K562 (cell line): Measurements from ENCODE around the gene TIMM10. TPM values are rescaled to one million over a fixed set of nuclear protein-coding genes. Genes with fewer than 3 reads are reported as not detected.

Experiments
- ARID1B ChIP-seq: fragments of 450-650 bp; IDR thresholded peaks from 2 replicates; pipeline ENCODE4 v1.6.1; 2016; ENCODE audit warnings: antibody characterized with exemption, mild to moderate bottlenecking, inconsistent platforms
- CC2D1A ChIP-seq: fragments of 450-650 bp; IDR thresholded peaks from 2 replicates; pipeline ENCODE4 v1.6.1; 2017; ENCODE audit warnings: mild to moderate bottlenecking
- CEBPB ChIP-seq: fragments of 450-650 bp; IDR thresholded peaks from 2 replicates; pipeline ENCODE4 v1.6.1; 2016; ENCODE audit warnings: missing genetic modification characterization, missing compliant biosample characterization
- CHD1 ChIP-seq: fragments of 200-600 bp; sonication (generic); IDR thresholded peaks from one replicate; pipeline ENCODE4 v1.6.1; 2012; ENCODE audit warnings: mild to moderate bottlenecking, moderate library complexity, low read length, inconsistent platforms
- CXXC5 ChIP-seq: fragments of 250-450 bp; sonication (Bioruptor Pico); IDR thresholded peaks from 2 replicates; pipeline ENCODE4 v1.8.0; 2022; ENCODE audit warnings: inconsistent platforms, mild to moderate bottlenecking, moderate library complexity
- EP300 ChIP-seq: IDR thresholded peaks from 2 replicates; pipeline ENCODE4 v1.6.1; 2012; ENCODE audit warnings: low read length, improper control_type of control experiment
- HEY1 ChIP-seq: fragments of 250-450 bp; sonication (Bioruptor Pico); IDR thresholded peaks from 2 replicates; pipeline ENCODE4 v1.5.0; 2020; ENCODE audit warnings: mild to moderate bottlenecking, moderate library complexity, borderline replicate concordance
- HNRNPL ChIP-seq: fragments of 200-400 bp; formaldehyde crosslinking; IDR thresholded peaks from 2 replicates; pipeline ENCODE4 v1.6.1; 2017; ENCODE audit warnings: low read depth, mild to moderate bottlenecking, low read length
- MTA3 ChIP-seq: fragments of 450-650 bp; formaldehyde crosslinking; IDR thresholded peaks from 2 replicates; pipeline ENCODE4 v1.6.1; 2017; ENCODE audit warnings: mild to moderate bottlenecking, borderline replicate concordance
- PHB2 ChIP-seq: fragments of 450-650 bp; IDR thresholded peaks from 2 replicates; pipeline ENCODE4 v1.6.1; 2017; ENCODE audit warnings: low read depth
- POLR2AphosphoS5 ChIP-seq: IDR thresholded peaks from 2 replicates; pipeline ENCODE4 v1.6.1; 2011; ENCODE audit warnings: mild to moderate bottlenecking, low read depth, low read length, moderate library complexity; ENCODE audit not compliant: control insufficient read depth, insufficient read depth
- REST ChIP-seq, 2 experiments: fragments of 450-650 bp; formaldehyde crosslinking in 1 of 2; IDR thresholded peaks; 2 replicates each; pipeline versions ENCODE4 v1.4.0 to v1.6.1; 2014 to 2020; ENCODE audit warnings: mild to moderate bottlenecking in 2 of 2, borderline replicate concordance in 1 of 2, low read depth in 1 of 2
- SRSF3 ChIP-seq: fragments of 200-400 bp; formaldehyde crosslinking; IDR thresholded peaks from 2 replicates; pipeline ENCODE4 v1.6.1; 2016; ENCODE audit warnings: mild to moderate bottlenecking, low read length, moderate library complexity; ENCODE audit not compliant: insufficient read depth
- STAT5A ChIP-seq: IDR thresholded peaks from 2 replicates; pipeline ENCODE4 v1.6.1; 2012; ENCODE audit warnings: low read length, inconsistent platforms, borderline replicate concordance
- TAF15 ChIP-seq: fragments of 200-400 bp; formaldehyde crosslinking; IDR thresholded peaks from 2 replicates; pipeline ENCODE4 v1.6.1; 2017; ENCODE audit warnings: mild to moderate bottlenecking, low read depth, low read length, moderate library complexity
- TBL1XR1 ChIP-seq, 2 experiments: IDR thresholded peaks; 2 replicates each; pipeline ENCODE4 v1.6.1; 2012; ENCODE audit warnings: improper control_type of control experiment in 2 of 2, low read length in 2 of 2, mild to moderate bottlenecking in 1 of 2
- ZBTB7A ChIP-seq: IDR thresholded peaks from 2 replicates; pipeline ENCODE4 v1.6.1; 2011; ENCODE audit warnings: low read depth, mild to moderate bottlenecking, low read length, moderate library complexity, borderline replicate concordance; ENCODE audit not compliant: control insufficient read depth
- ZNF217 ChIP-seq: sonication (generic); formaldehyde crosslinking; IDR thresholded peaks from 2 replicates; pipeline ENCODE4 v1.8.0; 2022; ENCODE audit warnings: mild to moderate bottlenecking, missing genetic modification reagents
- polyA plus RNA-seq, 8 experiments: library from polyadenylated mRNA; depleted of rRNA in 4 of 8; stranded (reverse) in 5 of 8; unstranded in 3 of 8; fragments of >200 nt; fragmentation: Nextera tagmentation in 2 of 8; fragmentation: Illumina TruSeq in 1 of 8; extraction: Ambion mirVana in 2 of 8; extraction: Trizol in 1 of 8; gene quantifications; 2 replicates each; pipeline versions ENCODE4 v1.2.1 to v1.2.3, GENCODE V29; 2011 to 2014; ENCODE audit warnings: inconsistent platforms in 1 of 8, missing spikeins in 1 of 8
- total RNA-seq, 7 experiments: library from RNA; depleted of rRNA in 6 of 7; stranded (reverse); fragments of >200 nt in 6 of 7; fragmentation: Illumina TruSeq in 2 of 7; extraction: Trizol in 2 of 7; gene quantifications; 2 replicates each; pipeline versions ENCODE4 v1.2.1 to v1.2.3, GENCODE V29; 2011 to 2021; ENCODE audit warnings: low replicate concordance in 1 of 7
- TF ChIP-seq, protein P1 (sequence below): fragments of 250-450 bp; sonication (Bioruptor Pico); IDR thresholded peaks from 2 replicates; pipeline ENCODE4 v1.5.0; 2021

Gene TIMM10
- total and polyA plus RNA-seq, 9 of the 15 experiments (the other 6 are each of a cell fraction or from before 2014, with no cell fraction given) = 109 to 553 (median 172) TPM

DNA sequence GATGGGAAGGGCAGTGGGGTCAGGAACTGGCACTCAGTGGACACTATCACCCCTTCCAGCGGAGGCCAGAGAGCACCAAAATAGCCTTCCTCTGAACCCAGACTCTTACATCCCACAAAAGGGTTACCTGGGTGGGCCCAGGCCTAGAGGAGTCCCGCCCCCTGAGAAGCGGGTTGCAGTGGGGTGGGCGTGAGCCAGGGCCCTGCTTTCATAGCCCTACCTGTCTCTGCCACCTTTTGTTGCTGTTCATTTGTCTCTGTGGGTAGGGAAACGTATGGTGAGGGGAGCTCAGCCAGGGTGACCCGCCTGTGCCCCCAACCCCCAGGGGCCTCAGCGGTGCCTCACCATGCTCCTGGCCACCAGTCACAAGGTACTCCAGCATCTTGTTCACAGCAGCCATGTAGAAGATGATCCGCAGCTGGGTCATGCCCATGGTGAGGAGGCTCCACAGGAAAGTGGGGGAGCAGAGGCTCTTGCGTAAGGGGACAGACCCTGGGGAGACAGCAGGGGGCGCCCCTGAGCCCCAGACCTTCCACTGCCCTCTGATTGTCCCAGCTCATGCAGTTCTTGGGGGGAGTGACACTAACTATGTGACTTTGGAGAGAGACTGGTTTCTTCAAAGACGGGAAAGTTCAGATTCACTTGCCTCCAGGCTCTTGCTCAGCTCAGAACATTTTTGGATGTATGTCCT is 39.0 kb downstream of the TIMM10 start (continued):
- peak; percentile 46; the same call in 1 of the 2 replicates for TF ChIP-seq REST (IDR thresholded peaks at IDR 0.05; ENCODE audit: borderline replicate concordance)
- no peak for TF ChIP-seq REST (CRISPR knock-in tag; IDR thresholded peaks at IDR 0.05; ENCODE audit: low read depth)
- no peak for TF ChIP-seq ARID1B
- TF ChIP-seq, protein P1, sequence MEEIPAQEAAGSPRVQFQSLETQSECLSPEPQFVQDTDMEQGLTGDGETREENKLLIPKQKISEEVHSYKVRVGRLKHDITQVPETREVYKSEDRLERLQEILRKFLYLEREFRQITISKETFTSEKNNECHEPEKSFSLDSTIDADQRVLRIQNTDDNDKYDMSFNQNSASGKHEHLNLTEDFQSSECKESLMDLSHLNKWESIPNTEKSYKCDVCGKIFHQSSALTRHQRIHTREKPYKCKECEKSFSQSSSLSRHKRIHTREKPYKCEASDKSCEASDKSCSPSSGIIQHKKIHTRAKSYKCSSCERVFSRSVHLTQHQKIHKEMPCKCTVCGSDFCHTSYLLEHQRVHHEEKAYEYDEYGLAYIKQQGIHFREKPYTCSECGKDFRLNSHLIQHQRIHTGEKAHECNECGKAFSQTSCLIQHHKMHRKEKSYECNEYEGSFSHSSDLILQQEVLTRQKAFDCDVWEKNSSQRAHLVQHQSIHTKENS = no peak
- TF ChIP-seq CC2D1A = 0 out of 2 replicates have a peak, but pooled peaks have one; percentile 22
- TF ChIP-seq HEY1 (CRISPR knock-in tag) = no peak
- TF ChIP-seq STAT5A = no peak
- TF ChIP-seq EP300 = no peak
- no peak for TF ChIP-seq ZNF217 (CRISPR knock-in tag)
- TF ChIP-seq TBL1XR1 (IDR thresholded peaks at IDR 0.05; ENCODE audit: low read length in 2 of 2) = no peak
- no peak for TF ChIP-seq CHD1
- TF ChIP-seq ZBTB7A = no peak
- no peak for TF ChIP-seq HNRNPL
- TF ChIP-seq PHB2 = no peak
- no peak for TF ChIP-seq TAF15
- TF ChIP-seq SRSF3 = no peak
- TF ChIP-seq CXXC5 (CRISPR knock-in tag) = no peak
- TF ChIP-seq MTA3 = 0 out of 2 replicates have a peak, but pooled peaks have one; percentile 26
- no peak for TF ChIP-seq POLR2AphosphoS5
- peak; percentile 99 for TF ChIP-seq CEBPB
